Upper lobe of left lung (tissue), 6 donors: ENCODE measurements around the gene ADARB1. TPM values are rescaled to one million over a fixed set of nuclear protein-coding genes. Genes with fewer than 3 reads are reported as not detected.

Source experiments
- ATAC-seq, 2 donors: fragments of 200-7000 bp; cut with Tn5 transposase; one replicate each; pipeline ENCODE4 v1.9.1; 2022; ENCODE audit warnings: mild to moderate bottlenecking in 2 of 2, moderate library complexity in 2 of 2; ENCODE audit not compliant: low FRiP score in 2 of 2
- DNase-seq, 2 donors: peaks; one replicate each; pipeline ENCODE4 v3.0.0-alpha.2; 2019 to 2020
- H3K27ac ChIP-seq, 4 donors: fragments of 200-600 bp; sonication (generic); one replicate each; pipeline ENCODE4 v1.5.1; 2016 to 2019
- H3K27me3 ChIP-seq, 4 donors: fragments of 200-600 bp; sonication (generic); one replicate each; pipeline ENCODE4 v1.5.1; 2017 to 2019
- H3K36me3 ChIP-seq, 4 donors: fragments of 200-600 bp; sonication (generic); one replicate each; pipeline ENCODE4 v1.5.1; 2016 to 2019
- H3K4me1 ChIP-seq, 4 donors: fragments of 200-600 bp; sonication (generic); one replicate each; pipeline ENCODE4 v1.5.1; 2018 to 2019
- H3K4me3 ChIP-seq, 4 donors: fragments of 200-600 bp; sonication (generic); one replicate each; pipeline ENCODE4 v1.5.1; 2017 to 2019; ENCODE audit warnings: mild to moderate bottlenecking in 2 of 4, moderate library complexity in 1 of 4
- H3K9me3 ChIP-seq, 4 donors: fragments of 200-600 bp; sonication (generic); one replicate each; pipeline ENCODE4 v1.5.1; 2018 to 2019
- EP300 ChIP-seq, 4 donors: sonication (generic); formaldehyde crosslinking; IDR thresholded peaks; one replicate each; pipeline ENCODE4 v1.5.1; 2017; ENCODE audit warnings: antibody characterized with exemption in 4 of 4, control low read depth in 2 of 4
- POLR2A ChIP-seq, 4 donors: fragments of 450-650 bp; IDR thresholded peaks; one replicate each; pipeline ENCODE4 v1.5.1; 2016 to 2017; ENCODE audit warnings: antibody characterized with exemption in 4 of 4, mild to moderate bottlenecking in 2 of 4
- POLR2AphosphoS5 ChIP-seq, 2 donors: sonication (generic); formaldehyde crosslinking; IDR thresholded peaks; one replicate each; pipeline ENCODE4 v1.5.1; 2017; ENCODE audit warnings: antibody characterized with exemption in 2 of 2
- WGBS, 2 donors: methylation state at CpG; one replicate each; pipeline ENCODE4 v1.1.5; 2017 to 2018; 5-methylcytosine and 5-hydroxymethylcytosine counted together
- total RNA-seq, 6 donors: library from RNA; depleted of rRNA in 4 of 6; stranded (reverse); fragments of >200 nt in 4 of 6; gene quantifications; one replicate each; pipeline versions ENCODE4 v1.1.0 to v1.2.1, GENCODE V29; 2016 to 2021
- TF ChIP-seq, protein P1 (sequence below), 6 experiments: fragments of 450-650 bp in 4 of 6; fragments of 200-600 bp in 2 of 6; sonication (generic) in 2 of 6; IDR thresholded peaks; one replicate each; pipeline ENCODE4 v1.5.1; 2016 to 2019; ENCODE audit warnings: antibody characterized with exemption in 6 of 6
- donor health status: DM: no; HTN: no; CAD: no; lungs with moderate emphysema.
- donor health status: DM: no; HTN: yes; CAD: no; lungs with severe emphysema.

The ADARB1 gene
- total RNA-seq, 6 donors from 2014 or later = 26.5 to 94.3 (median 42.4) TPM

DNA sequence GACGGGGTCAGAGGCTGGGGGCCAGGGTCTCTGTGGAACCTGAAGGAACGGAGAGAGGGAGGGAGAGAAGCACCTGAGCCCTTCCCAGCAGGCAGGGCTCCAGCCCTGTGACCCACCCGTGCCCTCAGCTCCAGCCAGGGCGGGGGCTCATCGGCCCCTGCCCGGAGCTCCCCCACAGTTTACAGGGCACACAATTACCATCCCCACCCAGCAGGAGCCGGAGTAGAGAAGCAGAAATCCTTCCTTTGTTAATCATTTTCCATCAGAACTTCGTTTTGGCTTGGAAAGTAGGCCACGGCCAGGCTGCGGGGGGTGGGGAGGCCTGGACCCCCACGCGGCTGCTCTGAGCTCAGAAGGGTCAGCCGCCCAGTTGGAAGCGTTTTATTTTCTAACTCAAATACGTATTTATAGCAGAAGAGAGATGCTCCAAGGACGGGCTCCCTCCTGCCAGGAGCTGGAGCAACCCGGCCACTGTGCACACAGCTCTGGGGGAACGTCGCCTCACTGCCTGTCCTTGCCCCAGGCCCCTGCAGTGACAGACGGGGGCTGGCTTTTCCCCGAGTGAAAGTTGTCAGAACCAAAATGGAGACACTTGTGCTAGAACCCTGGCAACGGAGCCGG, 42.7 kb upstream of the ADARB1 start:
- Histone ChIP-seq H3K4me1 (peaks cover 9 to 29% (median 19%) of the 10 kb centered on the region in 4 donors), H3K27ac (peak overlapping the region; percentile 59 to 92 (median 78)), H3K9me3 (peaks cover 0 to 6% (median 3%) of the 10 kb centered on the region in 4 donors), H3K27me3 (no peaks in the 10 kb centered on the region), H3K36me3 (no peaks in the 10 kb centered on the region), H3K4me3 (no peak overlapping the region)
- WGBS, 2 donors = 65% methylated on average over 18 to 22 of the region's 23 CpGs
- DNase-seq (no peak), ATAC-seq (no peak)
- no peak for TF ChIP-seq EP300 (IDR thresholded peaks at IDR 0.05)
- TF ChIP-seq POLR2A (IDR thresholded peaks at IDR 0.05) = no peak
- no peak for TF ChIP-seq POLR2AphosphoS5 (IDR thresholded peaks at IDR 0.05)
- TF ChIP-seq, protein P1, sequence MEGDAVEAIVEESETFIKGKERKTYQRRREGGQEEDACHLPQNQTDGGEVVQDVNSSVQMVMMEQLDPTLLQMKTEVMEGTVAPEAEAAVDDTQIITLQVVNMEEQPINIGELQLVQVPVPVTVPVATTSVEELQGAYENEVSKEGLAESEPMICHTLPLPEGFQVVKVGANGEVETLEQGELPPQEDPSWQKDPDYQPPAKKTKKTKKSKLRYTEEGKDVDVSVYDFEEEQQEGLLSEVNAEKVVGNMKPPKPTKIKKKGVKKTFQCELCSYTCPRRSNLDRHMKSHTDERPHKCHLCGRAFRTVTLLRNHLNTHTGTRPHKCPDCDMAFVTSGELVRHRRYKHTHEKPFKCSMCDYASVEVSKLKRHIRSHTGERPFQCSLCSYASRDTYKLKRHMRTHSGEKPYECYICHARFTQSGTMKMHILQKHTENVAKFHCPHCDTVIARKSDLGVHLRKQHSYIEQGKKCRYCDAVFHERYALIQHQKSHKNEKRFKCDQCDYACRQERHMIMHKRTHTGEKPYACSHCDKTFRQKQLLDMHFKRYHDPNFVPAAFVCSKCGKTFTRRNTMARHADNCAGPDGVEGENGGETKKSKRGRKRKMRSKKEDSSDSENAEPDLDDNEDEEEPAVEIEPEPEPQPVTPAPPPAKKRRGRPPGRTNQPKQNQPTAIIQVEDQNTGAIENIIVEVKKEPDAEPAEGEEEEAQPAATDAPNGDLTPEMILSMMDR (IDR thresholded peaks at IDR 0.05) = no peak

DNA sequence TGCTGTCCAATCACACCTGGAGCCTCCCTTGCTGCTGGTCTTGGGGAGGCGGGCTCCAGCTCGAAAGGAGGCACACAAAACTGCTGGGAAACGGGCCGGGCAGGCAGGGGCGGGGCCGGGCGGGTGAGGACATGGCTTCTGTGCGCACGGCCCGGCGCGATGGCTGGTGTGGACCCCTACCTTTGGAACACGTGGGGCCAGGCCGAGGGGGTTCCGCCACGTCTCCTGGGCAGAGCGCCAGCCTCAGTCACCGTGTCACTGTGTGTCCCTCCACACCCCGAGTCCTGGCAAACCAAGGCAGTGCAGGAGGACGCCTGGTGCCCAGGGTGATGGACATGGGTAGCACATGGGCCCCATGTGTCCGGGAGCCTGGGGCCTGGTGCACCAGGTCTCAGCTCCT, 42.0 kb upstream of the ADARB1 start:
- no peak for TF ChIP-seq EP300 (IDR thresholded peaks at IDR 0.05)
- no peak for TF ChIP-seq POLR2A (IDR thresholded peaks at IDR 0.05)
- TF ChIP-seq POLR2AphosphoS5 (IDR thresholded peaks at IDR 0.05) = no peak
- TF ChIP-seq, protein P1 (IDR thresholded peaks at IDR 0.05) = no peak
- WGBS, 2 donors = 75 to 86% methylated on average over 10 to 21 of the region's 21 CpGs

DNA sequence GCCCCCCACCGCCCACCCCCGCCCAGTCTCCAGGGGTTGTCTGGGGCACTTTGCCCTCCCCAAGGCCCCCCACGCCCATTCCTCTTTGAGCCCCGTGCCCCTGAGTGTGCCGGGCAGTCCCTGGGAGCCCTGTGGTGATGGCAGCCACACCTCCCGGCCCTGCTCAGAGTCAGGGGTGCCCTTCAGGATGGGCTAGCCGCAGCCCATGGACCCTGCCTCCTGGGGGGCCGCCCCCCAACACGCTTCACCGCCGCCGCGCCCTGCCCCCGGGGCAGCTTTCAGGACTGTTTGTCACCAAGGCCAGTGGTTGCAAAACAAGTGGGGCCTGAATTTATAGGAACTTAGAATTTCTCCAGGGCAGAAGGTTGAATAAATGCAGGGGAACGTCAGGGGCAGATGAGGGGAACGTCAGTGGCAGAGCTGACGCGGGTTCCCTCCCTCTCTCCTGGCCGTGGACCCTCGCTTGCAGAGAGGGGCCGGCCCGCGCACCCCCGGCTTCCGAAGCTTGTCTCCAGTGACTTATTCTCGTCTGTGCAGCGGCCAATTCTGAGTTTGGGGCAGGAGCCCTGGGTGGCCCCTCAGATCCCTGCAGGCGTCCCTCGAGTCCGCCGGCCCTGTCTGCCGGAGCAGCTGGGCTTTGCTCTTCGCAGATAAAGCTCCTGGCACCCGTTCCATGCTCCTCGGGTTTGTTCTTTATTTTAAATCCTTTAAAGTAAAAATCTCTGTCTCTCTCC, 41.2 kb upstream of the ADARB1 start:
- Histone ChIP-seq H3K4me3 (peak overlapping the region in 1 of 4 donors; percentile 16), H3K27ac (peak overlapping the region; percentile 59 to 92 (median 78)), H3K27me3 (no peaks in the 10 kb centered on the region), H3K36me3 (no peaks in the 10 kb centered on the region), H3K9me3 (peaks cover 0 to 12% (median 4%) of the 10 kb centered on the region in 4 donors), H3K4me1 (peaks cover 9 to 29% (median 19%) of the 10 kb centered on the region in 4 donors)
- TF ChIP-seq POLR2A (IDR thresholded peaks at IDR 0.05) = no peak
- TF ChIP-seq EP300 (IDR thresholded peaks at IDR 0.05) = no peak
- TF ChIP-seq, protein P1 (IDR thresholded peaks at IDR 0.05) = no peak
- TF ChIP-seq POLR2AphosphoS5 (IDR thresholded peaks at IDR 0.05) = no peak
- peak; percentile 21 to 34 for ATAC-seq
- DNase-seq = peak in 1 of 2 donors; percentile 88
- 56 to 69% methylated on average over 20 to 35 of the region's 35 CpGs for WGBS, 2 donors

More for the DNA sequence above, 42.0 kb upstream of the ADARB1 start:
- Histone ChIP-seq H3K36me3 (no peaks in the 10 kb centered on the region), H3K27me3 (no peaks in the 10 kb centered on the region), H3K4me3 (no peak overlapping the region), H3K4me1 (peaks cover 9 to 29% (median 19%) of the 10 kb centered on the region in 4 donors), H3K9me3 (peaks cover 0 to 12% (median 4%) of the 10 kb centered on the region in 4 donors), H3K27ac (peak overlapping the region; percentile 59 to 92 (median 78))
- ATAC-seq = no peak
- DNase-seq = peak in 1 of 2 donors; percentile 82

DNA sequence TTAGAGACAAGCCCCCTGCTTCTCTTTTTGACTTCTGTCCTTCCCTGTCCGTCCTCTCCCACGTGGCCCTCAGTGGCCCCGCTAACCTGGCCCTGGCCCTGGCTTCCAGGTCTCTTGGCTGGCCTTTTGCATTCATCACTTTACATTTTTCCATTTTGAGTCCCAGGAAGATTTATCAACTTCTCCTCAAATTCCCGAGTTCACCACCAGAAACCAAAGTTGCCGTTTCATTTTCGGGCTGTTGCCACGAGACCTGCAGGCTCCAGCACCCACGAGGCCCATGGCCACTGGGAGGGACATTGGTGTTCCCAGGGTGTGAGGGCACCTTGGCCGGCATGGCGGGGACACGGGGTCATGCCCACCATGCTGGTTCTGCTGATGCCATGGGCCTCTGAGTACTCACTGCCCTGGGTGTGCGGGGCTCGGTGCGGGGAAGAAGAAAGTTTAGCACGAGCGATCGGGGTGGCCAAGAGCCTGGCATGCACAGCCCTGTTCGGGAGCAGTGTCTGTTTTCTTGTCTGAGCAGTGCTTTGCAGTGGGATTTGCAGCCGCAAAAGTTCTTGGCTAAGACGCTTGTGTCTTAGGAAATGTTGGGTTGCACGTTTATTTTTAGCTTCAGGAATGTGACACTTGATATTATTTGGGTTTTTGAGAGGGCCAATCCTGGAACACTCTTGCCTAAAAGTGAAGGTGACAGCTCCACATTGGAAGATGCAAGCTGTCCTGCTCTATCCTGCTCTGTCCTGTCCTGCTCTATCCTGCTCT, 40.4 kb upstream of the ADARB1 start:
- DNase-seq = peak in 1 of 2 donors; percentile 67
- no peaks in the 10 kb centered on the region for H3K36me3 ChIP-seq

More for the DNA sequence above, 40.4 kb upstream of the ADARB1 start:
- H3K9me3 ChIP-seq = peaks cover 0 to 12% (median 4%) of the 10 kb centered on the region in 4 donors
- H3K27ac ChIP-seq = peak overlapping the region; percentile 65 to 92 (median 78)
- H3K27me3 ChIP-seq = no peaks in the 10 kb centered on the region
- H3K4me3 ChIP-seq = peak overlapping the region in 1 of 4 donors; percentile 16
- TF ChIP-seq POLR2A (IDR thresholded peaks at IDR 0.05) = no peak
- TF ChIP-seq, protein P1 (IDR thresholded peaks at IDR 0.05) = peak in 1 of 6 experiments; percentile 6
- TF ChIP-seq EP300 (IDR thresholded peaks at IDR 0.05) = peak in 1 of 4 donors; percentile 54
- peak; percentile 25 to 43 for TF ChIP-seq POLR2AphosphoS5 (IDR thresholded peaks at IDR 0.05)
- WGBS, 2 donors = 61 to 71% methylated on average over 20 to 21 of the region's 21 CpGs
- peak; percentile 24 to 38 for ATAC-seq
- peaks cover 9 to 29% (median 19%) of the 10 kb centered on the region in 4 donors for H3K4me1 ChIP-seq
